T1000 (cell line): ENCODE data around the gene BRD4.
"Not testable (repeated sequence)": the region's sequence is repeated elsewhere in the genome, so short reads cannot be mapped to it uniquely, and the experiment has no call there.

ENCODE experiments used
- DNase-seq: peaks from one replicate; lab custom pipeline; 2025; ENCODE audit warnings: mixed read lengths; lab: John Stamatoyannopoulos, UW

The BRD4 gene

DNA sequence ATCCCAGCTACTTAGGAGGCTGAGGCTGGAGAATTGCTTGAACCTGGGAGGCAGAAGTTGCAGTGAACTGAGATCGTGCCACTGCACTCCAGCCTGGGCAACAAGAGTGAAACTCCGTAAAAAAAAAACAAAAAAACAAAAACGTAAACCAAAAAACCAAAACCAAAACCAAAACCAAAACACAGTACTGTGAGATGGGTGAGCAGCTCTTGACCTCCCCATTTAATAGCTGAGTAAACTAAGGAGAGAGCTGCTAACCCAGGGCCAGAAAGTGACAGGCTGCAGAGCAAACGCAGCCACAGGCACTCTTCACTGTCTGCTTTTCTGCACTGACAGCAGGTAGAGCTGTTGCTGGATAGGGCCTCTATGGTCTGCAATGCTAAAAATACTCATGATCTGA lies 27.7 kb upstream of the BRD4 start:
- not testable (repeated sequence) for DNase-seq

DNA sequence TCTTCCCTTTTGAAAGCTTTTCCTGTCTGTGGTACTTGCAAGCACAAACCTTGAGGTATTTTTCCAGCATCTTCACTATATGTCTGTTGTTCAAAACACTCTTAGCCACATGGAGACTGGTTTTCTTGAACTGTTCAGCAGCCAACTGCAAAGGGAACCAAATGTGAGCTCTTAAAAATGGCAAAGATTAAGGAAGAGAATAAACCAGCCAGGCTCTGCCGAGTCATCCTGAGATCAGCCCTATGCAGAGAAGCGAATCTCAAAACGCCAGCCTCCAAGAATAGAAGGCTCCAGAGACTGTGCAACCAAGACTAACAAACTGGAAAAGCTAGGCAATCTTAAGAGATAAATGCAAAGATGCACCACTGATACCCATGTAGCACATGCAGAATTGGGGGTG lies 26.6 kb upstream of the BRD4 start:
- no peak for DNase-seq

DNA sequence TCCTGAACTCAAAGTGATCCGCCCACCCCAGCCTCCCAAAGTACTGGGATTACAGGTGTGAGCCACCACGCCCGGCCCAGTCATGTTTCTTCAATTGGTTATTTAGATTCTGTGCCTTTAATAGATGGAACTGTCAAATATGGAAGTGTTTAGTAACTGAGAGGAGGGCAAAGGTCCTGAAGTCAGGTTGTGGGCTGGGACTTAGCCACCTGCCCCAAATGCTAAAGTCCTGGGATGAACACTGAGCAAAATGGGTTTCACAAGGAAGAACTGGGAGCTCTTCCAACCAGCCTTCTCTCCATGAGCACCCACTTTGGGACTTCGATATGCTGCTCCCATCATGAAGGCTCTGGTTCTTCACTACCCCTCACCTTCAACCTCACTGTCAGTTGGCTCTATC lies 25.6 kb upstream of the BRD4 start:
- no peak for DNase-seq

DNA sequence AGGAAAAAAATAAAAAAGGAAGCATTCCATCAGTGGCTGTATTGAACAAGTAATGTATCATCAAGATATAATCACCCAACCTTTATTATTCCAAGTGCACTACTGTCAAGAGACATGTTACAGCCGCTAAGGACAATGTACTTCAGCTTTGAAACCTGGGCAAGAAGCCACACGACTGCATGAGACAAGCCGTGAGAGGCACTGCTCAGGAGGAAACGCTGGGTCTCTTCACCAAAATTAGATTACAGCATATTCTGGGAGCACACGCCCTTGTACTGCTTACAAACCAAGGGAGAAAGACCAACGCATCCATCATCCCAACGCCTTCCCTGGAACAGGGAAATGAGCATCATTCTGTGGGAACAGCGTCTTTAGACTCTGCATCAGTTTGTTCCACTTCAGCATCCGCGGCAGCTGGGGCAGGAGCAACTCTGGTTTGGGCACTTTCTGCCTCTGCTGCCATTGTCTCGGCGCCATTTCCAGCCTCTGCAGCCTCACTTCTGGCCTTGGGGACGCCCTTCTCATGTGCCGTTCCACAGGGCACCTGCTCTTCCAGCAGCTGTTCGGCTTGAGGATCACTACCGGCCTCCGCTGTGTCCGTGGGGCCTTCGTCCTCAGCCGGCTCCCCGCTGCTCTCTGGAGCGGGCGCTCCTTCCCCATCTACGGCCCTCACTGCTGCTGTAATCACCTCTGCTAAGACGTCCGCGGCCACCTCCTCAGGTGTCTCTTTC lies 22.4 kb upstream of the BRD4 start:
- DNase-seq: no peak

DNA sequence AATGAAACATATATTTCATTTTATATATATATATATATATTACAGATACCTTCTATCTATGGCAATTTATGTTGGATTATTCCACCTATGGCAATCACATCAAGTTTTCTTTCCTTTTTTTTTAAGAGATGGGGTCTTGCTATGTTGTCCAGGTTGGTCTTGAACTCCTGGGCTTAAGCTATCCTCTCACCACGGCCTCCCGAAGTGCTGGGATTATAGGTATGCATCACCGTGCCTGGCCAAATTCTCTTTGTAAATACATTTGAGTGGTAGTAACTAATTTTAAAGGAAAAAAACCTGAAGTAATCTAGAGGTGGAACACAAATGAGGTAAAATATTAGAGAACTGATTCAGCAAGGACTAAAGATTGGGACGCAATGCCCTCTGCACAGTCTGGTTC lies 21.6 kb upstream of the BRD4 start:
- DNase-seq: no peak

DNA sequence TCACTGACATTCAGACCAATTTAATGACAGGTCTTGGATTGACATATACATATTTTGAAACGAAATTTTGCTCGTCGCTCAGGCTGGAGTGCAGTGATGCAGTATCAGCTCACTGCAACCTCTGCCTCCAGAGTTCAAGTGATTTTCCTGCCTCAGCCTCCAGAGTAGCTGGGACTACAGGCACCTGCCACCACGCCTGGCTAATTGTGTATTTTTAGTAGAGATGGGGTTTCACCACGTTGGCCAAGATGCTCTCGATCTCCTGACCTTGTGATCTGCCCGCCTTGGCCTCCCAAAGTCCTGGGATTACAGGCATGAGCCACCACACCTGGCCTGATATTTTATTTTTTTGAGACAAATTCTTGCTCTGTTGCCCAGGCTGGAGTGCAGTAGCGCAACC lies 20.2 kb upstream of the BRD4 start:
- DNase-seq: not testable (repeated sequence)

DNA sequence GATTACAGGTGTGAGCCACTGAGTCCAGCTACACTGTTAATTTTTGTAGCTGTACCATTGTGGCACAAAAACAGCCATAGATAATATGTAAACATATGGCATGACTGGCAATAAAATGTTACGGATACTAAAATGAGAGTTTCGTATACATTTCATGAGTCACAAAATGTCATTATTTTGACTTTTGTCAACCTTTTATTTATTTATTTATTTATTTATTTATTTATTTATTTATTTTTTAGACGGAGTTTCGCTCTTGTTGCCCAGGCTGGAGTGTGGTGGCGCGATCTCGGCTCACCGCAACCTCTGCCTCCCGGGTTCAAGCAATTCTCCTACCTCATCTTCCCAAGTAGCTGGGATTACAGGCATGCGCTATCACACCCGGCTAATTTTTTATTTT lies 9.0 kb upstream of the BRD4 start:
- DNase-seq: not testable (repeated sequence)

DNA sequence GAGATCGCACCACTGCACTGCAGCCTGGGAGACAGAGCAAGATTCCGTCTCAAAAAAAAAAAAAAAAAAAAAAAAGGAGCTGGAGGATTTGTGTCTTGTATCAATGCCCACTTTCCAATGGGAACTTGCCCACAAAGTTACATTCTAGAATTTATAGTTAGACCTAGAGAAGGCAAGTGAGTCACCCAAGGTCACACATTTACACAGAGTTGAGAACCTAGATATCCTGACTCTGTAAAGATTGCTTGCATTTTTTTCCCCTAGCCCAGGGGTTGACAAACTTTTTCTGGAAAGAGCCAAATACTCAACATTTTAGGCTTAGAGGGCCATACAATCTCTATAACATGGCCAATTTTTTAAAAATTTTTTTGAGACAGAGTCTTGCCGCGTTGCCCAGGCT lies 7.7 kb upstream of the BRD4 start:
- DNase-seq: no peak

DNA sequence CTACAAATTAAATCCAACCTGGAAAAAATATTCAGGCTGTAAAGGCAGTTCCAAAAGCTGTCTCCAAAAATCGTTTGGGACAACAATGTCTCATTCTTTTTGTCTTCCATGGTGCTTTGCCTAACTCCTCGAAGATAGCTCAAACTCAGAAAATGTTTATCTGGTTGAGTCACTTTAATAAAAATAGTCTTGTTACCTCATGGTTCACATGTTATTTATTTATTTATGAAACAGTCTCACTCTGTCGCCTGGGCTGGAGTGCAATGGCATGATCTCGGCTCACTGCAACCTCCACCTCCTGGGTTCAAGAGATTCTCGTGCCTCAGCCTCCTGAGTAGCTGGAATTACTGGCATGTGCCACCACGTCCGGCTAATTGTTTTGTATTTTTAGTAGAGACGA lies 4.9 kb upstream of the BRD4 start:
- no peak for DNase-seq

DNA sequence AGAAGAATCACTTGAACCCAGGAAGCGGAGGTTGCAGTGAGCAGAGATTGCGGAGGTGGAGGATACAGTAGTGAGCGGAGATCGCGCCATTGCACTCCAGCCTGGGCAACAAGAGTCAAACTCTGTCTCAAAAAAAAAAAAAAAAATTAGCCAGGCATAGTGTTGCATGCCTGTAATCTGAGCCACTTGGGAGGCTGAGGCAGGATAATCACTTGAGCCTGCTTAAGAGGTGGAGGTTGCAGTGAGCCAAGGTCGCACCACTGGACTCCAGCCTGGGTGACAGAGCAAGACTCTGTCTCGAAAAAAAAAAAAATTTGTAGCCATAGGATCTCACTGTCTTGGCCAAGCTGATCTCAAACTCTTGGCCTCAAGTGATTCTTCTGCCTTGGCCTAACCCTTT lies 3.7 kb upstream of the BRD4 start:
- not testable (repeated sequence) for DNase-seq

DNA sequence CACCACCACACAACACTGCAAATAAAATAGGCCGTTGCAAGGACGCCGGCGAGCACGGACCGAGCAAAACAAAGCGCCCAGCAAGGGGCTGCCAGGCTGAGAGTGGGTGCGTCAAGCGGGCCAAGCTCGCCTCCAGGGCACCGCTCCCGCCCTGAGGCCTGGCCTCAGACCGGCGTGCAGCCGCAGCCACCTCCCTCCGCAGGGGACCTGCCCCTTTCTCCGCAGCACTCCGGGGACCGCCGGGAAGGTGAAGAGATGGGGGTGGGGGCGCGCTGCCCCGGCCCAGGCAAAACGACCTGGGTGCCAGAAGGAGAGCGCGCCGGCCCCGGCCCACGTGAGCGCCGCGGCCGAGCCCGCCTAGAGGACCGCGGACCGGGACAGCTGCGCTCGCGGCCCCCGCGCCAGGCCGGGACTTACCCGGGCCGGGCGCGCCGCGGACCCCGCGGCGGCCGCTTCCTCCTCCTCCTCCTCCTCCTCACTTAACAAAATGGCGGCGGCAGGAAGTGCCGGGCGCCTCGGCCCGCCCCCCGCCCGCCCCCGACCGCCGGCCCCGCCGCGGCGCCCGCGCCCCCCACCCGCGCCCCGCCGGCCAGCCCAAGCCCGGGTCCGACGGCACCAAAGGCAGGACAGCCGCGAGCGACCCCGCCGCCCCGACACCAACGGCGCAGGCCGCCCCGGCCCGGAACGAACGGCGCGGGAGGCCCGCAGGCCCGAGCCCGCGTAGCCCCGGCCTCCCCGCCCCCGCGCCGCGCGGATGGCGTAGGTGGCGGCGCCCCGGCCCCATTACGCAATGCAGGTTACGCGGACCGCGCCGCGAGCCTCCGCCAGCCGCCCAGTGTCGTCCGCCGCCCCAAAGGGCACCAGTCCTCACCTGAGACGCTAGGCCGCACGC lies 674 bp downstream of the BRD4 start:
- no peak for DNase-seq

DNA sequence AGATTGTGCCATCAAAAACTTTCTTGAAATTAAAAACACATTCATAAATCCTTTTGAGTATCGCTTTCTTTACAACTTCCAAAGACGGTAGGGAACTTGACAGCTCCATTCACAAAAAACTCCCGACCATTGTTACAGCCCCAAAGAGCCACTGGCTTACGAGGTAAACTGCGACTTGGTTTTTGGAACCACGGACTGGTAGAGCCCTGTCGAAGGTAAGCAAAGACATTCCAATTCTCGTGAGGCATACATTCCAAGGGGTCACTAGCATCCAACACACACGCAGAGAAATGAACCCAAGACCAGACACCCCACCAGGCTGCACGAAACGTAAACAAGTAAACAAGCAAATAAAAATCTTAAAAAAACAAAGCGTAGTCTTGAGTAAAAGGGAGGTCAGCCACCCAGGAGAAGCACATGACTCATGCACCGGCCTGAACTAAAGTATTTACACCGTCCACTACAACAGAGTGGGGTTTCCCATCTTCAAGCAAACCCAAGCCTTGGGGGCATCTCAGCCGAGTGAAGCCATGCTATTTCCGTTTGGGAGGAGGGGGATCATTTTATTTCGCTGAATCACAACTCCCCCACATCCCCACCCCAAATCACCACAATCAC lies 1.4 kb downstream of the BRD4 start:
- DNase-seq: peak; percentile 48

DNA sequence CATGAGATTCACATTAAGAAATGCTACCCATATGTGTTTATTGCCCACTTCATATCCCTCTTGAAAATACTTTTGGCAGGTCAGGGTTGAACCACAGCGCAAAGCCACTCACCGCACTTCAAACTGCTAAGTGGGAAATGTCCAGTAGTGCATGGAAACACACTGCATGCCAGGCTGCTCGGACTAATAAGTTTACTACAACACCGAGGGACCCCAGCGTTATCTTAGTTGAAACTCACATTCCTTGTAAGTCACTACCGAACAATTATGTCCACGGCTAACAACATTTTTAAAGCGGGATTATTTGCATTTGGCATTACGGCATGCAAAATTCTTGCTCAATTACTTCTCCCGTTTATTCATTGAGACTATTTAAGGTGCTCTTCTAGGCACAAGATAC lies 4.0 kb downstream of the BRD4 start:
- DNase-seq: no peak

DNA sequence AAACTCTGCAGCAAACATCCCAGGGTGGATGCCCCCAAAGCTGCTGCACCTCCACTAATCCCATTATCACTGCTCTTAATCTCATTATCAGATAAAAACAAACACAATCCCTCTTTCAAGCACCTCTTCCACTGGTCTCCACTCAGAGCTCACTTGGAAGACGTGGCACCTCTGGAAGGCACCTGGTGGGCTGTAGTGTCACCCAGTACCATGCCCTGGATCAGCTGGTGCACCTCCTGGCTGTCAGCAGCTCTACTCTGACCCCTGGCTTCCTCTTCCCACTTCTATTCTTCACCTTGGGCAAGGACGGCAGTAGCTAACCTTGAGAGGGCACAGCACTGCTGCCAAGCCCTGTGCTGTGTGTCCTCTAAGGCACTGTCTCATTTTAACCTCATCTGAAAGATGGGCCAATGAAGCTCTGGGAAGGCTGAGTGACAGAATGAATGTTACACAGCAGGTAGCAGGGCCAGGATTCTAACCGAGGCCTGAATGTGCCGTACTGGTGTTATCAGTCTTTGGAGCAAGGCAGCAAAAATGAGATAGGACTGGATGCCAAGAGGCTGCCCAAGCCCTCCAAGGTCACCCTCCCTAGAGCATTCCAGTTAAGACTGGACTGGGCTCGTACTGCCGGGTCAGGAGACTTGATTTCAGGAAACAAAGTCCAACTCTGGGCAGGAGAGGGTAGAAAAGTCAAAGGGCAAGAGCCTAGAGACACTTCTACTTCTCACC lies 7.4 kb downstream of the BRD4 start:
- no peak for DNase-seq

DNA sequence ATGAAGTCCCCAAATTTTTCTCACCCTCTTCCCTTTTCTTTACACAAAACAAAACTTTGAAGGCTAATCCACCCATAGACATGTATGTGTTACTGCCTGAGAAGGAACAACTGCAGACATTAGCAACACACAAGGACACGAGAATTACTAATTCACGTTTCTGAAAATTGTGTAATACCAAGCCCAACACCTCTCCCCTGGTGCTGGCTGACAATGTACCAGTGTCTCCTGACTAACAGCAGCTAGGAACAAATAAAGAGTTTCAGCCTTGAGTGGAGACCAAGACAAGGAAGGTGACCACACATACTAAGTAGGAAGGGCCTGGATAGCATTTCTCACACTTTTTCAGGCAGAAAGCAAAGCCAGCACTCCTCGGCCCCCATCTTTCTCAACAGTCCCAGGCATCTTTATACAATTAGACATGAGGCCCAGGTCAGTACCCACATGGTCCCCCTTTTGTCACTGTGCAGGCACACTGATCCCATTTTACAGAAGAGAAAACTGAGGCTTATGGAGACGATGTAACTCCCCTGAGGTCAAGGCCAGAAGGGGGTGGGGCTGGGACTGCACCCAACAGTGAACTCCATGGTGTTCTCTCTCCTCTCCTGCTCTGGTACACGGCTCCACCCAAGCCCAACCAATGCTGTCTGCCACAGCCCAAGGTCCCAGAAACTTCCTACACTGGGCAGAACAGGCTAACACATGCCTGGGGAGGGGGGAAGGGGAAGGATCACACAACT lies 8.7 kb downstream of the BRD4 start:
- no peak for DNase-seq

DNA sequence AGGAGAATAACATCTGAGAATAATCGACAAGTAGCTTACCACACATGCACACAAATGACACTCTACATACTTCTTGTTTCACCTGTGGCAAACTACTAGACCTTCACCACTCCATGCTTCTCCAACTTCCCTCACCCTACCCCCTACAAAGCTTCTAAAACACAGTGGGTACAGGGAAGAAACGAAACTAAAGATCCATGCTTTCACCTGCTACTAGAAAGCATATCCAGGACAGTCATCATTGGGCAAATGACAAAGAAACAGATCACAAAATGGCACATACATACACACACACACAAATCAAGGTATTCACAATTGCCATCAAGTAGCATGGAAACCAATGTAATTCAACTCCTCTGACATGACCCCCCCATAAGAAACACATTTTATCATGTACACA lies 10.6 kb downstream of the BRD4 start:
- no peak for DNase-seq

DNA sequence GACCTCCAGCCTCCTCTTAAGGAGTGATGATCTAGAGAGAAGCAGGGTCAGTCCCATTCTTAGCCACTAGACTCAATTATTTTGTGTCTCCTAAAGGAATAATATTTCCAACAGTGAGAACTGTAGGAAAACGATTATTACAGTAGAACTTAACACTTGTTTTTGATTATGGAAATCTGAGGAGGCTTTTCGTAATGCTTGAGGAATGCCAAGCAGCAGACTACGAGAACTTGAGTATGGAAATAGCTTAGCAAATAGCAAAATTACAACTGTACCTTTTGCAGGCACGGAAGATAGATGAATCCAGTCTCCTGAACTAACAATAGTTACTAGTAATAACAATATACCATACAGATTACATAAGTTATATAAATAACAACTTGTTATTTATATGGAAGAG lies 12.2 kb downstream of the BRD4 start:
- DNase-seq: no peak

DNA sequence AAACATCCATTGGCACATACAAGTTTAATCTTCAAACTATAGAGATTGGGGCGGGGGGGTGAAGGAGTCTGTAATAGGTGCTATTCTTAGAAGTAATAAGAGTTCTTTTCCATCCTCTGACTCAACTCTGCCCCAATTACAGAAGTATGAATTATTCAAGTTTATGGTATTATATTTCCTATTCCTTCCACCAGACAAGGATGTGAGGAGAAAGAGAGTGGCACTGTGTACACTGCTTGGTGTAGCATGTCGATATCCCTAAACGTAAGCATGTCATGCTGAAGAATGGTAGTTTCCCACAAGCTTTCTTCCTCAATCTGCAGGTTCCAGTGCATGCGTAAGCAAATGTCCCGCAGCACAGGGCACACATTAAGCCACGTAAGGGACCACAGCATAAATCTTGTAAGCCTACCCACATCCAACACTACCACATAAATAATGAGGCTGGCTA lies 14.1 kb downstream of the BRD4 start:
- no peak for DNase-seq

DNA sequence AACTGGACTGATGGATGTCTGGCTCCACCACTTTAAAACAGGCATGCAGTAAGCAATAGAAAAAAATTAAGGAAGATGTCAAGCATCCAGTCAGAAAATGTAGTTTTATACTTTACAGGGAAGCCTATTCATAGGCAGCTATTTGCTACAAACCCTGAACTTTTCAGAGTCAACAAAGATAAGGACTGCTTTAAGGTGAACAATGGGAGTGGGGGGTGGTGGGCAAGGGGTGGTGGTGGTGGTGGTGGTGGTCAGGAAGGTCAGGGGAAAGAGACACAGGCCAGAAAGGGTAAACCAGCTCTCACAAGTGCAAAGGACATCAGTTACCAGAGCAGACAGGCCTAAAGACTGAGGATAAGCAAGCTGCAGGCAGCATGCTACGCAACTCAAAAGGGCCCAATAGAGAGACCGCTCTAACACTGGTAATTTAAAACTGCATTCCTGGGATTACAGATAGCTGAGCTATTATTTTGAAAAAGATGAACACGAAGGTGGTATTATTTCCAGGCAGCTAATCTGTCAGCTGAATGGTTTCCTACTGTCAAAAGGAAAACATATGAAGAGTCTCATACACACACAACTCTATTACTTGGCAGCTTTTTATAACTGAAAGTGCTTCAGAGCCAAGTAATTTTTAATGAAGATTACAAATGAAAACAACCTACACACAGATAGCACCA lies 14.8 kb downstream of the BRD4 start:
- no peak for DNase-seq

DNA sequence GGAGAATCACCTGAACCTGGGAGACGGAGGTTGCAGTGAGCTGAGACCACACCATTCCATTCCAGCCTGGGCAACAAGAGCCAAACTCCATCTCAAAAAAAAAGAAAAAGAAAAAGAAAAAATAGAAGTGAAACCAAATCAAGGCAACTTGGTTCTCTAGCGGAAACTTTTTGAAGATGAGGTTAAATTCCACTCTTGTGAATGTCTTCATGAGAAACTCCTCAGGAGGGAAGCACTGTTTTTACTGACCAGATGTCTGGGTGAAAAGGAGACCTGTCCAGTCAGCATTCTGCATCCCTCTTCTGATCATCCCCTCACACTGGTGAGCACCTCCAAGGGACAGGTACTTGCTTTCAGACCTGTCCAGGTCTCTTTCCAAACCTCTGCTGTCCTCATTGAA lies 15.8 kb downstream of the BRD4 start:
- no peak for DNase-seq

DNA sequence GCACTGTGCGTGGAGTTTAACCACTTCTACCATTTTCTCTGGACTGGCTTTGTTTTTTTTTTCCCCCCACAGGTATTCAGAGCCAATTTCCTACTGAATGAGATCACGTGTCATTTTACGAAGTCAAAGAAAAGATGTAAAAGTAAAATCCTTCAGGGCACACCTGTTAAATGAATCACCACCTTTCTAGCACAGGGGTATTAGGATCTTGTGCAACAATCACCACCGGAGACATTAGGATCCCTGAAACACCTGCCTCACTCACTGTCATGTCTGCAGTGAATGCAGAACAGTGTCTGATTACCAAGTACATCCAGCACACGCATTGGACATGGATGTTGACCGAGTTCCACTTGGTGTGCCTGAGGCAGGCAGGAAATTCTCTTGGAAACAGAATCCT lies 17.2 kb downstream of the BRD4 start:
- DNase-seq: no peak
